ENCODE data around the gene MYO10. TPM values are rescaled to one million over a fixed set of nuclear protein-coding genes. Genes with fewer than 3 reads are reported as not detected.

MYO10 gene
- total and polyA plus RNA-seq, 2 of the 8 experiments (the other 6 are each of a cell fraction or from before 2014, with no cell fraction given), result 21.5 to 107 TPM

DNA sequence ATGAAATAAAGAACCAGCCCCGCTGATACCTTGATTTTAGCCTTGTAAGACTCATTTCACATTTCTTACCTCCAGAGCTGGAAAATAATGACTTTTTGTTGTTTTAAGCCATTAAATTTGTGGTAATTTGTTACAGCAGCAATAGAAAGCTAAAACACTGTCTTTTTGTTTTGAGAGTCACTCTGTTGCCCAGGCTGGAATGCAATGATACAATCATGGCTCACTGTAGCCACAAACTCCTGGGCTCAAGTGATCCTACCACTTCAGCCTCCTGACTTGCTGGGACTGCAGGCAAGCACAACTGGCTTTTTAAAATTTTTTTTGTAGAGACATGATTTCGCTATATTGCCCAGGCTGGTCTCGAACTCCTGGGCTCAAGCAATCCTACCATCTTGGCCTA lies 34.7 kb upstream of the MYO10 start:
- no peak overlapping the region for H2BK20ac ChIP-seq (ENCODE audit: low read length)
- ChIA-PET CTCF (ENCODE audit: partially characterized antibody) (interaction anchor here (1.1 kb wide), 1 partner anchor 75 kb away, joined by 3 read pairs; no protein-coding TSS in a partner anchor), POLR2A (ENCODE audit: partially characterized antibody) (no interaction called here)
- no peak overlapping the region for H3K4me2 ChIP-seq (ENCODE audit: insufficient read depth in 1 of 2, low read depth in 2 of 2, low read length in 2 of 2)
- H3K4me1 ChIP-seq (replicated peaks in 1 of 4; ENCODE audit: control insufficient read depth in 3 of 4, insufficient read depth in 4 of 4, low read length in 3 of 4), result no peaks in the 10 kb centered on the region
- H3K79me2 ChIP-seq (ENCODE audit: control insufficient read depth in 1 of 2, insufficient read depth in 2 of 2, low read length in 2 of 2), result no peaks in the 10 kb centered on the region
- H3K23me2 ChIP-seq (ENCODE audit: low read depth, low read length), result no peaks in the 10 kb centered on the region
- no peak overlapping the region for H4K91ac ChIP-seq (replicated peaks; ENCODE audit: insufficient read length, low read length)
- H2AK5ac ChIP-seq (ENCODE audit: low read depth, low read length), result no peak overlapping the region
- H2BK12ac ChIP-seq (ENCODE audit: low read depth, low read length), result no peak overlapping the region
- no peak for DNase-seq (ENCODE audit: low read depth in 1 of 2, low spot score in 2 of 2)
- no peaks in the 10 kb centered on the region for H3K36me3 ChIP-seq (ENCODE audit: control insufficient read depth in 2 of 4, insufficient read depth in 4 of 4, low read length in 3 of 4)
- no peak overlapping the region for H3K4me3 ChIP-seq (ENCODE audit: extremely low read depth in 1 of 4, insufficient read depth in 2 of 4, low read depth in 3 of 4, low read length in 4 of 4)
- H2AFZ ChIP-seq (ENCODE audit: low read length), result no peak overlapping the region
- no peak for FAIRE-seq
- no peak overlapping the region for H3K23ac ChIP-seq (ENCODE audit: insufficient read length)
- no peak overlapping the region for H2BK120ac ChIP-seq (replicated peaks; ENCODE audit: low read depth, low read length)
- H3K9ac ChIP-seq (replicated peaks in 1 of 4; ENCODE audit: extremely low read depth in 1 of 4, low read depth in 3 of 4, low read length in 3 of 4), result no peak overlapping the region
- 84% methylated on average over 3 of the region's 3 CpGs; no CpG with 5 or more reads in 1 of the 2 experiments for WGBS, 2 experiments (ENCODE audit: extremely low coverage in 1 of 2, insufficient coverage in 1 of 2, insufficient read length in 1 of 2, insufficient replicate concordance in 2 of 2, low coverage in 1 of 2, low lambda C conversion rate in 2 of 2, missing lambda C conversion rate in 1 of 2)
- no peak overlapping the region for H4K8ac ChIP-seq (ENCODE audit: extremely low read depth, insufficient read depth, low read length)
- H3K4ac ChIP-seq (replicated peaks; ENCODE audit: insufficient read length, low read depth, low read length), result no peak overlapping the region
- no peak overlapping the region for H3K14ac ChIP-seq (ENCODE audit: insufficient read length)
- no peak overlapping the region for H2BK5ac ChIP-seq (ENCODE audit: low read depth, low read length)
- H3K79me1 ChIP-seq (ENCODE audit: low read depth, low read length), result no peaks in the 10 kb centered on the region
- H2BK15ac ChIP-seq (ENCODE audit: low read length), result no peak overlapping the region
- H4K20me1 ChIP-seq (replicated peaks in 1 of 2; ENCODE audit: control insufficient read depth in 1 of 2, insufficient read depth in 2 of 2, low read length in 2 of 2), result no peaks in the 10 kb centered on the region
- H3K27ac ChIP-seq (ENCODE audit: low read depth, low read length), result no peak overlapping the region
- no peak overlapping the region for H4K5ac ChIP-seq (ENCODE audit: insufficient read length, low read depth, low read length)
- H3K18ac ChIP-seq (ENCODE audit: extremely low read depth, low read length), result no peak overlapping the region
- no peaks in the 10 kb centered on the region for H3K27me3 ChIP-seq (replicated peaks in 1 of 4; ENCODE audit: control insufficient read depth in 3 of 4, extremely low read depth in 1 of 4, insufficient read depth in 3 of 4, low read length in 3 of 4)
- H3K56ac ChIP-seq (replicated peaks; ENCODE audit: insufficient read length, low read depth, low read length), result no peak overlapping the region
- H3K9me3 ChIP-seq (ENCODE audit: insufficient read depth in 2 of 2, low read depth in 1 of 2, low read length in 1 of 2), result no peaks in the 10 kb centered on the region
- TF ChIP-seq KDM4A (IDR thresholded peaks at IDR 0.05; ENCODE audit: low read depth, low read length, severe bottlenecking) (no peak), EGR1 (IDR thresholded peaks at IDR 0.05; ENCODE audit: borderline replicate concordance, low read depth, low read length) (no peak), POLR2AphosphoS5 (IDR thresholded peaks at IDR 0.05; ENCODE audit: low read depth, low read length) (no peak), HDAC6 (IDR thresholded peaks at IDR 0.05; ENCODE audit: low read depth, low read length) (no peak), SRF (IDR thresholded peaks at IDR 0.05; ENCODE audit: low read depth, low read length) (no peak), ASH2L (IDR thresholded peaks at IDR 0.05; ENCODE audit: low read length) (no peak), CHD1 (IDR thresholded peaks at IDR 0.05; ENCODE audit: low read depth, low read length) (no peak), SP1 (IDR thresholded peaks at IDR 0.05; ENCODE audit: low read depth, low read length) (no peak)
